ENCODE results near the gene RAD51. TPM values are rescaled to one million over a fixed set of nuclear protein-coding genes. Genes with fewer than 3 reads are reported as not detected.
"Not testable (repeated sequence)": the region's sequence is repeated elsewhere in the genome, so short reads cannot be mapped to it uniquely, and the experiment has no call there.

The RAD51 gene
- total and polyA plus RNA-seq, 2 donors (not counting 3 experiments of a cell fraction or from before 2014, with no cell fraction given) = 11.1 to 30.9 TPM

DNA sequence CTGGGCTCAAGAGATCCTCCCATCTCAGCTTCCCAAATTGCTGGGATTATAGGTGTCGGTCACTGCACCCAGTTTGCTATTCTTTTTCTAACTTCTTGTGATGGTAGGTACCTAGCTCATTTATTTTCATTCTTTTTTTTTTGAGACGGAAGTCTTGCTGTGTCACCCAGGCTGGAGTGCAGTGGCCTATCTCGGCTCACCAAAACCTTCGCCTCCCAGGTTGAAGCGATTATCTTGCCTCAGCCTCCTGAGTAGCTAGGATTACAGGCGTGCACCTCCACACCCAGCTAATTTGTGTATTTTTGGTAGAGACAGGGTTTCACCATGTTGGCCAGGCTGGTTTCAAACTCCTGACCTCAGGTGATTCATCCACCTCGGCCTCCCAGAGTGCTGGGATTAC is 30.1 kb upstream of the RAD51 start:
- H3K9ac ChIP-seq (replicated peaks; ENCODE audit: extremely low read depth, insufficient read depth, low read length) = no peak overlapping the region
- H3K9me3 ChIP-seq (replicated peaks; ENCODE audit: control insufficient read depth, insufficient read depth, low read length) = no peaks in the 10 kb centered on the region
- TF ChIP-seq, protein P1, sequence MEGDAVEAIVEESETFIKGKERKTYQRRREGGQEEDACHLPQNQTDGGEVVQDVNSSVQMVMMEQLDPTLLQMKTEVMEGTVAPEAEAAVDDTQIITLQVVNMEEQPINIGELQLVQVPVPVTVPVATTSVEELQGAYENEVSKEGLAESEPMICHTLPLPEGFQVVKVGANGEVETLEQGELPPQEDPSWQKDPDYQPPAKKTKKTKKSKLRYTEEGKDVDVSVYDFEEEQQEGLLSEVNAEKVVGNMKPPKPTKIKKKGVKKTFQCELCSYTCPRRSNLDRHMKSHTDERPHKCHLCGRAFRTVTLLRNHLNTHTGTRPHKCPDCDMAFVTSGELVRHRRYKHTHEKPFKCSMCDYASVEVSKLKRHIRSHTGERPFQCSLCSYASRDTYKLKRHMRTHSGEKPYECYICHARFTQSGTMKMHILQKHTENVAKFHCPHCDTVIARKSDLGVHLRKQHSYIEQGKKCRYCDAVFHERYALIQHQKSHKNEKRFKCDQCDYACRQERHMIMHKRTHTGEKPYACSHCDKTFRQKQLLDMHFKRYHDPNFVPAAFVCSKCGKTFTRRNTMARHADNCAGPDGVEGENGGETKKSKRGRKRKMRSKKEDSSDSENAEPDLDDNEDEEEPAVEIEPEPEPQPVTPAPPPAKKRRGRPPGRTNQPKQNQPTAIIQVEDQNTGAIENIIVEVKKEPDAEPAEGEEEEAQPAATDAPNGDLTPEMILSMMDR (IDR thresholded peaks at IDR 0.05; ENCODE audit: extremely low read depth in 1 of 2, insufficient read depth in 1 of 2, low read depth in 1 of 2, low read length in 2 of 2) = no peak
- no peak for TF ChIP-seq FOS (IDR thresholded peaks at IDR 0.05; ENCODE audit: borderline replicate concordance, insufficient read depth, low read length)
- TF ChIP-seq MAX (IDR thresholded peaks at IDR 0.05; ENCODE audit: insufficient read depth, insufficient read length) = no peak
- no peak for TF ChIP-seq POLR2A (IDR thresholded peaks at IDR 0.05; ENCODE audit: low read depth, low read length)
- TF ChIP-seq POLR2AphosphoS5 (IDR thresholded peaks at IDR 0.05; ENCODE audit: insufficient read depth, low read depth, low read length) = no peak
- no peak for TF ChIP-seq GATA2 (IDR thresholded peaks at IDR 0.05; ENCODE audit: insufficient read depth, insufficient read length, low read depth, low read length)
- no peak for TF ChIP-seq EZH2 (IDR thresholded peaks at IDR 0.05; ENCODE audit: borderline replicate concordance, low read depth, low read length, severe bottlenecking)
- TF ChIP-seq JUN (IDR thresholded peaks at IDR 0.05; ENCODE audit: borderline replicate concordance, insufficient read depth, insufficient read length, low read depth) = no peak
- TF ChIP-seq MYC (IDR thresholded peaks at IDR 0.05; ENCODE audit: low read depth, low read length) = no peak
- BruUV-seq (replicated peaks) = no TSS peak
- no peak for DNase-seq (ENCODE audit: low read depth, low spot score)
- H3K4me3 ChIP-seq (replicated peaks in 1 of 3; ENCODE audit: insufficient read depth in 1 of 3, low read depth in 1 of 3, low read length in 3 of 3) = no peak overlapping the region
- H3K27ac ChIP-seq (ENCODE audit: insufficient read depth, low read depth, low read length) = no peak overlapping the region
- H3K36me3 ChIP-seq (ENCODE audit: control insufficient read depth in 2 of 2, extremely low read depth in 1 of 2, insufficient read depth in 2 of 2, low read length in 2 of 2) = no peaks in the 10 kb centered on the region
- no peak for FAIRE-seq
- dilution Hi-C loops (cut with MboI; ENCODE audit: extremely low pct_ligation_motif_present, low sequenced_read_pairs) = no loop called here
- no peaks in the 10 kb centered on the region for H3K4me1 ChIP-seq (ENCODE audit: control insufficient read depth, extremely low read depth, insufficient read depth, low read length)
- H3K27me3 ChIP-seq (ENCODE audit: control insufficient read depth in 2 of 2, insufficient read depth in 2 of 2, low read length in 2 of 2) = no peaks in the 10 kb centered on the region
- ChIA-PET POLR2A (no interaction called here), CTCF (interaction anchor here (0.5 to 1.0 kb wide), 2 partner anchors 15 to 603 kb away, joined by 3 to 4 read pairs; no protein-coding TSS in a partner anchor)
- no peaks in the 10 kb centered on the region for H3K79me2 ChIP-seq (ENCODE audit: control insufficient read depth, insufficient read depth, low read length)
- H3K4me2 ChIP-seq (ENCODE audit: insufficient read depth, low read length) = no peak overlapping the region
- no peak overlapping the region for H2AFZ ChIP-seq (ENCODE audit: low read depth, low read length)
- H3K9me1 ChIP-seq (replicated peaks; ENCODE audit: control insufficient read depth, extremely low read depth, insufficient read depth, low read length) = no peaks in the 10 kb centered on the region
- H4K20me1 ChIP-seq (replicated peaks; ENCODE audit: control insufficient read depth, extremely low read depth, insufficient read depth, low read length) = no peaks in the 10 kb centered on the region
- intact Hi-C loops (cut with micrococcal nuclease) = no loop called here

- intact Hi-C loops (cut with micrococcal nuclease); H3K36me3 ChIP-seq (ENCODE audit: control insufficient read depth in 2 of 2, extremely low read depth in 1 of 2, insufficient read depth in 2 of 2, low read length in 2 of 2); H4K20me1 ChIP-seq (replicated peaks; ENCODE audit: control insufficient read depth, extremely low read depth, insufficient read depth, low read length); DNase-seq (ENCODE audit: low read depth, low spot score); H3K9me1 ChIP-seq (replicated peaks; ENCODE audit: control insufficient read depth, extremely low read depth, insufficient read depth, low read length); H2AFZ ChIP-seq (ENCODE audit: low read depth, low read length); H3K9me3 ChIP-seq (replicated peaks; ENCODE audit: control insufficient read depth, insufficient read depth, low read length); H3K9ac ChIP-seq (replicated peaks; ENCODE audit: extremely low read depth, insufficient read depth, low read length); H3K79me2 ChIP-seq (ENCODE audit: control insufficient read depth, insufficient read depth, low read length); CTCF ChIA-PET; FAIRE-seq; H3K27me3 ChIP-seq (ENCODE audit: control insufficient read depth in 2 of 2, insufficient read depth in 2 of 2, low read length in 2 of 2); POLR2A ChIA-PET; H3K4me1 ChIP-seq (ENCODE audit: control insufficient read depth, extremely low read depth, insufficient read depth, low read length); BruUV-seq (replicated peaks); H3K27ac ChIP-seq (ENCODE audit: insufficient read depth, low read depth, low read length); dilution Hi-C loops (cut with MboI; ENCODE audit: extremely low pct_ligation_motif_present, low sequenced_read_pairs); H3K4me2 ChIP-seq (ENCODE audit: insufficient read depth, low read length); H3K4me3 ChIP-seq (replicated peaks in 1 of 3; ENCODE audit: insufficient read depth in 1 of 3, low read depth in 1 of 3, low read length in 3 of 3): not testable (repeated sequence)
Measured at GRCh38 chr15:40676290-40676689, 18.7 kb upstream of the RAD51 start.

DNA sequence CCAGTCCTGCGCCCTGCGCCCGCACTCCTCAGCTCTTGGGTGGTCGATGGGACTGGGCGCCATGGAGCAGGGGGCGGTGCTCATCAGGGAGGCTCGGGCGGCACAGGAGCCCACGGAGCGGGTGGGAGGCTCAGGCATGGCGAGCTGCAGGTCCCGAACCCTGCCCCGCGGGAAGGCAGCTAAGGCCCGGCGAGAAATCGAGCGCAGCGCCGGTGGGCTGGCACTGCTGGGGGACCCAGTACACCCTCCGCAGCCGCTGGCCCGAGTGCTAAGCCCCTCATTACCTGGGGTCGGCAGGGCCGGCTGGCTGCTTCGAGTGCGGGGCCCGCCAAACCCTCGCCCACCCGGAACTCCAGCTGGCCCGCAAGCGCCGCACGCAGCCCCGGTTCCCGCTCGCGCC is 18.1 kb upstream of the RAD51 start:
- CTCF ChIA-PET = interaction anchor here (1.1 to 3.0 kb wide), 3 partner anchors 106 to 217 kb away, joined by 5 to 15 read pairs (median 8); partner anchors contain the start of gene VPS18

More for the DNA sequence above, 18.1 kb upstream of the RAD51 start:
- POLR2A ChIA-PET; DNase-seq (ENCODE audit: low read depth, low spot score); H3K27me3 ChIP-seq (ENCODE audit: control insufficient read depth in 2 of 2, insufficient read depth in 2 of 2, low read length in 2 of 2); H3K36me3 ChIP-seq (ENCODE audit: control insufficient read depth in 2 of 2, extremely low read depth in 1 of 2, insufficient read depth in 2 of 2, low read length in 2 of 2); dilution Hi-C loops (cut with MboI; ENCODE audit: extremely low pct_ligation_motif_present, low sequenced_read_pairs); H3K4me2 ChIP-seq (ENCODE audit: insufficient read depth, low read length); H4K20me1 ChIP-seq (replicated peaks; ENCODE audit: control insufficient read depth, extremely low read depth, insufficient read depth, low read length); H2AFZ ChIP-seq (ENCODE audit: low read depth, low read length); H3K9me3 ChIP-seq (replicated peaks; ENCODE audit: control insufficient read depth, insufficient read depth, low read length); H3K9ac ChIP-seq (replicated peaks; ENCODE audit: extremely low read depth, insufficient read depth, low read length); H3K4me1 ChIP-seq (ENCODE audit: control insufficient read depth, extremely low read depth, insufficient read depth, low read length); FAIRE-seq; intact Hi-C loops (cut with micrococcal nuclease); H3K9me1 ChIP-seq (replicated peaks; ENCODE audit: control insufficient read depth, extremely low read depth, insufficient read depth, low read length); BruUV-seq (replicated peaks); H3K27ac ChIP-seq (ENCODE audit: insufficient read depth, low read depth, low read length); H3K4me3 ChIP-seq (replicated peaks in 1 of 3; ENCODE audit: insufficient read depth in 1 of 3, low read depth in 1 of 3, low read length in 3 of 3); H3K79me2 ChIP-seq (ENCODE audit: control insufficient read depth, insufficient read depth, low read length): not testable (repeated sequence)
